HFFc6 (cell line): ENCODE measurements around the gene LRRC28. TPM values are rescaled to one million over a fixed set of nuclear protein-coding genes. Genes with fewer than 3 reads are reported as not detected.

Experiments used
- DNase-seq: peaks from one replicate; pipeline ENCODE4 v3.0.0-alpha.2; 2018
- H3K27ac Mint-ChIP-seq: 2 replicates; pipeline ENCODE4 v1.8.0; 2020; ENCODE audit warnings: mild to moderate bottlenecking, mixed read lengths
- H3K27me3 Mint-ChIP-seq: 2 replicates; pipeline ENCODE4 v1.8.0; 2021; ENCODE audit warnings: mild to moderate bottlenecking, moderate library complexity, mixed read lengths; ENCODE audit not compliant: insufficient read depth
- H3K36me3 Mint-ChIP-seq: 2 replicates; pipeline ENCODE4 v1.8.0; 2021; ENCODE audit warnings: low read depth, mixed read lengths
- H3K4me1 Mint-ChIP-seq: 2 replicates; pipeline ENCODE4 v1.8.0; 2020; ENCODE audit warnings: low read depth, mixed read lengths
- H3K4me3 Mint-ChIP-seq: 2 replicates; pipeline ENCODE4 v1.8.0; 2020; ENCODE audit warnings: mild to moderate bottlenecking, moderate library complexity, mixed read lengths
- H3K9me3 Mint-ChIP-seq: 2 replicates; pipeline ENCODE4 v1.8.0; 2020; ENCODE audit warnings: mild to moderate bottlenecking, mixed read lengths
- total RNA-seq, 6 experiments: library from RNA; stranded (reverse); fragmentation: NEBNext Ultra II Directional; extraction: Animal tissue kit (Norgen Biotek cat#: 25700); gene quantifications; 2 replicates in 1 of 6; 3 replicates in 5 of 6; pipeline ENCODE4 v1.2.3, GENCODE V29; 2021
- TF ChIP-seq, protein P1 (sequence below): fragments of 200-600 bp; sonication (generic); IDR thresholded peaks from 2 replicates; pipeline ENCODE4 v1.5.0; 2021; ENCODE audit warnings: antibody characterized with exemption, mild to moderate bottlenecking

LRRC28 gene
- total RNA-seq, 6 experiments from 2014 or later, result 11.1 to 18.4 (median 15.1) TPM

DNA sequence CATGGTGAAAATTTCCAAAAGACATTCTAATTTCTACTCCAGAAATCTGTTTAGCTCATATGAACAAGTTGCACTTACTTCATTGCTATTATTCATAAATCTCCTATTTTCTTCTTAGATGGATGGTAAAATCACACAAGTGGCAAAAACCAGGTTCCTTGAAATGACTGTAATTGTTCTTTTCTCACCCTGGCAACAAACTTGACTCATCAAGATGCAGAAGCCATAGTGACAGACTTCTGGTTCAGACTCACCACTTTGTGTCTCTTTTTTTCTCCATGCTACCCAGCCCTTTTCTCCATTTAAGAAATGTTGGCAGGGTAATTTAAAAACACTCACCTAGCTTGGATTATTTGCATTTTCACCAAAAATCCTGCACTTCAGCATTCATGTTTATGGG is 82.1 kb downstream of the LRRC28 start:
- Mint-ChIP-seq H3K36me3 (no peaks in the 10 kb centered on the region), H3K4me3 (no peak overlapping the region), H3K9me3 (no peaks in the 10 kb centered on the region), H3K4me1 (peaks cover 17% of the 10 kb centered on the region), H3K27me3 (no peaks in the 10 kb centered on the region; the same call in 1 of the 2 replicates), H3K27ac (no peak overlapping the region)
- TF ChIP-seq, protein P1, sequence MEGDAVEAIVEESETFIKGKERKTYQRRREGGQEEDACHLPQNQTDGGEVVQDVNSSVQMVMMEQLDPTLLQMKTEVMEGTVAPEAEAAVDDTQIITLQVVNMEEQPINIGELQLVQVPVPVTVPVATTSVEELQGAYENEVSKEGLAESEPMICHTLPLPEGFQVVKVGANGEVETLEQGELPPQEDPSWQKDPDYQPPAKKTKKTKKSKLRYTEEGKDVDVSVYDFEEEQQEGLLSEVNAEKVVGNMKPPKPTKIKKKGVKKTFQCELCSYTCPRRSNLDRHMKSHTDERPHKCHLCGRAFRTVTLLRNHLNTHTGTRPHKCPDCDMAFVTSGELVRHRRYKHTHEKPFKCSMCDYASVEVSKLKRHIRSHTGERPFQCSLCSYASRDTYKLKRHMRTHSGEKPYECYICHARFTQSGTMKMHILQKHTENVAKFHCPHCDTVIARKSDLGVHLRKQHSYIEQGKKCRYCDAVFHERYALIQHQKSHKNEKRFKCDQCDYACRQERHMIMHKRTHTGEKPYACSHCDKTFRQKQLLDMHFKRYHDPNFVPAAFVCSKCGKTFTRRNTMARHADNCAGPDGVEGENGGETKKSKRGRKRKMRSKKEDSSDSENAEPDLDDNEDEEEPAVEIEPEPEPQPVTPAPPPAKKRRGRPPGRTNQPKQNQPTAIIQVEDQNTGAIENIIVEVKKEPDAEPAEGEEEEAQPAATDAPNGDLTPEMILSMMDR, result no peak
- DNase-seq, result no peak

DNA sequence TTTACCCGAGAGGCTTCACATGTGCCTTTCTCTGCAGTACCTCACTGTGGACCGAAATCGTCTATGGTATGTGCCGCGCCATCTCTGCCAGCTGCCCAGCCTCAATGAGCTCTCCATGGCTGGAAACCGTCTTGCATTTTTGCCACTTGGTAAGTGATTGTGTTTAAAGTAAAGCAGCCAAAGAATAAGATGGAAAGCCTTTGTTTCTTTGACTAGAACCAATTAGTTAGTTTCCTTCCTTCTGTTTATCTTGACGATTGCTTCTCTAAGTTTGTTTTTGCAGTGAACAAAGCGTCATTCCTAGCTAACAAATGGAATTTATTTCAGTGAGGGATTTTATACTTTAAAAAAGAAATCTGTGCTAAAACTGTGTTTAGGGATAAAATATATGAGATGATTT is 82.7 kb downstream of the LRRC28 start:
- no peak overlapping the region for H3K4me3 Mint-ChIP-seq
- H3K27me3 Mint-ChIP-seq, result no peaks in the 10 kb centered on the region; the same call in 1 of the 2 replicates
- DNase-seq, result no peak
- TF ChIP-seq, protein P1, result no peak
- no peaks in the 10 kb centered on the region; the same call in 1 of the 2 replicates for H3K36me3 Mint-ChIP-seq
- H3K27ac Mint-ChIP-seq, result no peak overlapping the region
- peaks cover 22% of the 10 kb centered on the region for H3K4me1 Mint-ChIP-seq
- no peaks in the 10 kb centered on the region for H3K9me3 Mint-ChIP-seq

DNA sequence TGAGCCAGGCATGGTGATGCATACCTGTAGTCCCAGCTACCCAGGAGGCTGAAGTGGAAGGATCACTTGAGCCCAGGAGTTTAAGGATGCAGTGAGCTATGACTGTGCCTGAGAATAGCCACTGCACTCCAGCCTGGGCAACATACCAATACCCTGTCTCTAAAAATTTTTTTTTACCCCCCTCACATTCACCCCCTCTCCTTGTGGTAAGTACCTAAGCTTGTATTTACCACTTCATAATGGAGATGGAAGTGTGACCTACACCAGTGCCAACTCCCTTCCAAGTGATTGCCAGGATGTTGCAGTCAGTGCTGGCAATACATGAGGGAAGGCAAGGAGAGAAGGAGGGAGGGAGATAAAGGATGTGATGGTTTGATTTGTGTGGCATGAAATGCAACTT is 84.2 kb downstream of the LRRC28 start:
- no peaks in the 10 kb centered on the region; the same call in 1 of the 2 replicates for H3K36me3 Mint-ChIP-seq
- no peaks in the 10 kb centered on the region; the same call in 1 of the 2 replicates for H3K27me3 Mint-ChIP-seq
- H3K4me1 Mint-ChIP-seq, result peaks cover 26% of the 10 kb centered on the region
- H3K4me3 Mint-ChIP-seq, result no peak overlapping the region
- TF ChIP-seq, protein P1, result no peak
- H3K9me3 Mint-ChIP-seq, result no peaks in the 10 kb centered on the region
- H3K27ac Mint-ChIP-seq, result no peak overlapping the region
- DNase-seq, result no peak

DNA sequence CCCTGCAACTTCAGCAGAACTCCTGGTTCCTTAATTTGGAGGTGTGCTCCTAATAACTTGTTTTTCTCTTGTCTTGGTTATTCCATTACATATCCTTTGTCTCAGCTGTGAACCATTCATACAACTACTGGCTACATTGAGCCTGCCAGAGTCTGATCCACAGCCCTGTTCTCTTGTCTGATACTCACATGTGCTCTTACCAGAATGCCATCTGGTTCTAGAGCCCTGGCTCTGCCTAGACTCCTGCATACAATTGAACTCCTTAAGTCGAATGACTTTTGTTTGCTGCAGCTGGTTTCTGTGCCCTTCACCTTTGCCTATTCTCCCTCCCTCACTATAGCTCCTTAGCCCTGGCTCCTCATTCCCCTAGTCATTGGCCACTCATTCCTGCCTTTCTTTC is 85.5 kb downstream of the LRRC28 start:
- Mint-ChIP-seq H3K4me3 (no peak overlapping the region), H3K27ac (no peak overlapping the region), H3K4me1 (peaks cover 26% of the 10 kb centered on the region), H3K27me3 (no peaks in the 10 kb centered on the region; the same call in 1 of the 2 replicates), H3K9me3 (no peaks in the 10 kb centered on the region), H3K36me3 (no peaks in the 10 kb centered on the region; the same call in 1 of the 2 replicates)
- DNase-seq, result no peak
- TF ChIP-seq, protein P1, result no peak

DNA sequence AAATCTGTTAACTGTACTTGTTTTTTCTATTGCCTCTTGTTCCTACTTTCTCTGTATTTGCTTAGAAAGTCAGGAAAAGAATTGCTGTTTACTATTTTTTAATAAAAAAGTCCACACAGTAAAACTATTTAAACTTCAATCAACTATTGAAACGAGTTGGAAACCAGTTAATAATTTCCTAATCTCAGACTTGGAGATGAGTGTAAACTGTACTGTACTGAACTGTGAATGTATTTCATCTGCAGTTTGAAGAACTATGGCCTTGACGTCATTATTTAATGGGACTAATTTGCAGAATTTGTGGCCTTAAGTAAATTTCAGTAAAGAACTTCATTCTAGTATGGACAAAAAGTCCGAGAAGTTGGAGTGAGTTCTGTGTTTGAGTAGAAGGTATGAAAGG is 89.1 kb downstream of the LRRC28 start:
- H3K27ac Mint-ChIP-seq, result peak overlapping the region; percentile 88
- H3K36me3 Mint-ChIP-seq, result no peaks in the 10 kb centered on the region; the same call in 1 of the 2 replicates
- H3K4me1 Mint-ChIP-seq, result peaks cover 33% of the 10 kb centered on the region
- H3K4me3 Mint-ChIP-seq, result peak overlapping the region; percentile 44
- no peaks in the 10 kb centered on the region; the same call in 1 of the 2 replicates for H3K27me3 Mint-ChIP-seq
- TF ChIP-seq, protein P1, result no peak
- H3K9me3 Mint-ChIP-seq, result no peaks in the 10 kb centered on the region
- DNase-seq, result no peak
